OCI-LY1 (cell line): Measurements from ENCODE around the gene CD244.
A peak's percentile ranks its signal among the peaks of the same experiment; 100 is the strongest.
"Not testable (repeated sequence)": the region's sequence is repeated elsewhere in the genome, so short reads cannot be mapped to it uniquely, and the experiment has no call there.

ENCODE experiments used
- H2AFZ ChIP-seq: fragments of 200-600 bp; sonication (generic), shearing (Covaris generic); 2 replicates; pipeline ENCODE4 v1.6.0; 2014; ENCODE audit warnings: antibody characterized with exemption, mild to moderate bottlenecking, low read length
- H3F3A ChIP-seq: fragments of 200-600 bp; sonication (generic), shearing (Covaris generic); 2 replicates; pipeline ENCODE4 v1.6.0; 2014; ENCODE audit warnings: mild to moderate bottlenecking, antibody characterized with exemption, low read length, moderate library complexity; ENCODE audit not compliant: insufficient read depth
- H3K27ac ChIP-seq: fragments of 200-600 bp; sonication (generic); 2 replicates; pipeline ENCODE4 v1.5.1; 2014; ENCODE audit warnings: low read length, mixed run types, mild to moderate bottlenecking, low read depth; ENCODE audit not compliant: poor library complexity, severe bottlenecking
- H3K27me3 ChIP-seq: fragments of 200-600 bp; sonication (generic); 2 replicates; pipeline ENCODE4 v1.6.0; 2014; ENCODE audit warnings: antibody characterized with exemption, mild to moderate bottlenecking, low read length, moderate library complexity; ENCODE audit not compliant: insufficient read depth
- H3K36me3 ChIP-seq: fragments of 200-600 bp; sonication (generic); 2 replicates; pipeline ENCODE4 v1.6.1; 2014; ENCODE audit warnings: mild to moderate bottlenecking, antibody characterized with exemption, low read length, moderate library complexity, mixed read lengths; ENCODE audit not compliant: insufficient read depth
- H3K4me1 ChIP-seq: fragments of 200-600 bp; sonication (generic); 2 replicates; pipeline ENCODE4 v1.5.1; 2014; ENCODE audit warnings: mild to moderate bottlenecking, low read length, moderate library complexity; ENCODE audit not compliant: insufficient read depth, severe bottlenecking
- H3K4me2 ChIP-seq: fragments of 200-600 bp; sonication (generic), shearing (Covaris generic); 2 replicates; pipeline ENCODE4 v1.6.1; 2014; ENCODE audit warnings: low read length
- H3K4me3 ChIP-seq: fragments of 200-600 bp; sonication (generic); 2 replicates; pipeline ENCODE4 v1.5.1; 2014; ENCODE audit warnings: low read length, low read depth, mild to moderate bottlenecking, mixed read lengths; ENCODE audit not compliant: poor library complexity, severe bottlenecking
- H3K79me2 ChIP-seq: fragments of 200-600 bp; shearing (Covaris generic); 2 replicates; pipeline ENCODE4 v1.6.1; 2016; ENCODE audit warnings: mixed run types, low read length, mixed read lengths; ENCODE audit not compliant: insufficient read depth
- H3K9ac ChIP-seq: fragments of 200-600 bp; sonication (generic), shearing (Covaris generic); 2 replicates; pipeline ENCODE4 v1.6.1; 2014; ENCODE audit warnings: mild to moderate bottlenecking, low read length, mixed read lengths
- H3K9me2 ChIP-seq: fragments of 200-600 bp; sonication (generic), shearing (Covaris generic); 2 replicates; pipeline ENCODE4 v1.6.1; 2014; ENCODE audit warnings: low read depth, mild to moderate bottlenecking, low read length, mixed read lengths
- H3K9me3 ChIP-seq: fragments of 200-600 bp; shearing (Covaris generic); 2 replicates; pipeline ENCODE4 v1.6.1; 2014; ENCODE audit warnings: low read length, mixed read lengths
- H4K20me1 ChIP-seq: fragments of 200-600 bp; sonication (generic), shearing (Covaris generic); 2 replicates; pipeline ENCODE4 v1.6.0; 2016; ENCODE audit warnings: mild to moderate bottlenecking, low read length; ENCODE audit not compliant: insufficient read depth
- CTCF ChIP-seq: fragments of 200-600 bp; sonication (generic), shearing (Covaris generic); IDR thresholded peaks from 2 replicates; pipeline ENCODE4 v1.5.1; 2017; ENCODE audit warnings: mild to moderate bottlenecking, antibody characterized with exemption, low read length, moderate library complexity, mixed read lengths
- EZH2 ChIP-seq: fragments of 200-600 bp; sonication (generic), shearing (Covaris generic); IDR thresholded peaks from 2 replicates; pipeline ENCODE4 v1.8.0; 2017; ENCODE audit warnings: borderline replicate concordance, mixed run types, mild to moderate bottlenecking, antibody characterized with exemption, low read length, moderate library complexity, mixed read lengths

The CD244 gene

DNA sequence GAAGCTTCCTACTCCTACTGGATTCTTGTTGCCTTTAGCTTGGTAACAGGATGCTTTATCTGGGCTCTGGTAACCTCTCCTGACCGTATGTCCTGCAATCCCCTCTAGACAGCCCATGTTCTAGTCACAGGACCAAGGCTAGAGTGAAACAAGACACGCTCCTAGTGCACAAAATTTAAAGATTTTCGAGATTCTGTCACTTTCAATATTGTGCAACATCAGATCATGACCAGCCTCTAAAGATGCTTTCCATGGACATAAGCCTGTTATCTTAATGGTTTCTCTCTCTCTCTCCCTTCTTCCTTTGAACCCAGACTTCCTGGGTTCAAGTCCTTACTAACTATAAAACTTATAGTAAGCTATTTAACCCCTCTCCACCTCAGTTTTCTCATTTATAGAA is 68.3 kb downstream of the CD244 start:
- Histone ChIP-seq H3K27ac (no peak overlapping the region), H3K36me3 (no peaks in the 10 kb centered on the region), H4K20me1 (no peaks in the 10 kb centered on the region), H3K9me3 (no peaks in the 10 kb centered on the region), H2AFZ (no peak overlapping the region), H3K9me2 (no peaks in the 10 kb centered on the region), H3K4me1 (peaks cover 57% of the 10 kb centered on the region), H3F3A (peaks cover 8% of the 10 kb centered on the region; the same call in 1 of the 2 replicates), H3K79me2 (no peaks in the 10 kb centered on the region), H3K9ac (no peak overlapping the region), H3K4me2 (no peak overlapping the region), H3K4me3 (no peak overlapping the region), H3K27me3 (no peaks in the 10 kb centered on the region)
- TF ChIP-seq CTCF (no peak), EZH2 (no peak)

DNA sequence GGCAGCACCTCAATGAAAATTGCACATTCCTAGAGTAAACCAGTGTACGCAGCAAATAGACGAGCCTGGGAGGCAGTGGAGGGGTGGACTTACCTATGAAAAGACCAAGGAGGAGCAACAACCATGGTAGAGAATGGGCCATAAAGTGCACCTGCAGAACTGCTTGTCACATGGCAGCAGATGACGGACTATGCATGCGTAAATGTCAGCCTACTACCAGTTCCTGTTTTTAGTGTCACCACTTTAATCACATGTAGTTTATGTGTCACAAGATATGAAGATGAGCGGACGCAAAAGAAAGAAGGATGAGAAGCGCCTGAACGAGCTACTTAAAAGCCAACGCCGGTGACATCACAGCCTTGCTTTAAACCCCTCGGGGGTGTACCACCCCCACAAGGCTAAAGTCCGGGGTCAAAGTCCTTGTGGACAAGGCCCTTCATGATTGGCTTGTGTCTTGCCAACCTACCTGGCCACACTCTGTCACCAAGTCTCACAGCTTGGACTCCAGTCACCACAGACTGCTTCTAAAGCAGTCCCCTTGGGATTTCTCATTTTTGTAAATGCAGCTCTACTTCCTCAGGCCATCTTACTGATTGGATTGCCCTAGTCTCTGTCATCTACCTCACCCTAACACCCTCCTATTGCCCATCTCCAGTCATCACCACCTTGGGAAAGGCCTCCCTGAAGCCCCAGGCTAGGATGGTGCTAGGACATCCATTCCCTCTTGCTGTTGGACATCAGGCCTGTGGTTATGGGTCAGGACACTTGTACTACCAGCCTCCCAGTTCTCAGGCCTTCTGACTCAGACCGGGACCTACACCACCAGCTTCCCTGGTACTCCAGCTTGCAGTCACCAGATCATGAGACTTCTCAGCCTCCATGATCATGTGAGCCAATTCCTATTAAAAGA is 72.7 kb downstream of the CD244 start:
- H3K9me3 ChIP-seq = no peaks in the 10 kb centered on the region
- no peaks in the 10 kb centered on the region for H3K36me3 ChIP-seq
- H3K4me1 ChIP-seq = peaks cover 21% of the 10 kb centered on the region
- peak overlapping the region; percentile 55 for H3K4me2 ChIP-seq
- TF ChIP-seq CTCF (no peak), EZH2 (no peak)
- H3K27me3 ChIP-seq = no peaks in the 10 kb centered on the region
- H3K79me2 ChIP-seq = no peaks in the 10 kb centered on the region
- peak overlapping the region; percentile 51 for H3K9ac ChIP-seq
- peak overlapping the region; percentile 45 for H3K4me3 ChIP-seq
- peak overlapping the region; percentile 88 for H3K27ac ChIP-seq
- H3F3A ChIP-seq = peaks cover 8% of the 10 kb centered on the region; the same call in 1 of the 2 replicates
- H2AFZ ChIP-seq = peak overlapping the region; percentile 44
- H3K9me2 ChIP-seq = no peaks in the 10 kb centered on the region
- no peaks in the 10 kb centered on the region for H4K20me1 ChIP-seq

DNA sequence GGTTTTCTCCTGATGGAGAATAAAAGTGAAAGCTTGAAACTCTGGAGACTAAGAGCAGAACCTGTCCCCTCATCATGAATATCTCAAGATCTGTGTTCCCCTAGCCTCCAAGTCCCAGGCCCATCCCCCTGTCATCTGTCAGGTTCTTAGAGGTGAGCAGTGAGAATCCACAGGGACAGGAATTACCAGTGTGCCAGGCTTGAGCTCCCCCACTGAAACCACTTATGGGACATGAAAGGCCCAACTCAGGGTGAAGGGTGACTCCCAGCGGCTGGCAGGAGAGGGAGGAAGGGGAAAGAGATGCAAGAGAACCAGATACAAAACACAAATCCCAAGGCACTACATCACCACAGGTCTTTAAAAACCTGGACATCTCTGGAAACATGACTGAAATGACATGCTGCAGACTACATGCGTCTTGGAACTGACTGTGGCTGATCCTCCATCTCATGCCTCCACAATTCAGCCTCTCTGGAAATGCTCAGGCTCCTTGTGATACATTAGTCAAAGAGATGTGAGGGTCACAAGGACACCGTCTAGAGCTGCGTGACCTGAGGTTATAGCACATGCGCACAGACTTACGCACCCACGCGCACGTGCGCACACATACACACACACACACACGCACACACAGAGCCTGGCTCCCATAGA is 73.5 kb downstream of the CD244 start:
- H3K36me3 ChIP-seq = no peaks in the 10 kb centered on the region
- H3K27ac ChIP-seq = peak overlapping the region; percentile 88
- H3K9ac ChIP-seq = peak overlapping the region; percentile 51
- H3K9me3 ChIP-seq = no peaks in the 10 kb centered on the region
- TF ChIP-seq CTCF (no peak), EZH2 (no peak)
- no peaks in the 10 kb centered on the region for H3K9me2 ChIP-seq
- H3K79me2 ChIP-seq = no peaks in the 10 kb centered on the region
- H3F3A ChIP-seq = peaks cover 8% of the 10 kb centered on the region; the same call in 1 of the 2 replicates
- no peaks in the 10 kb centered on the region for H3K27me3 ChIP-seq
- H3K4me1 ChIP-seq = peaks cover 21% of the 10 kb centered on the region
- H2AFZ ChIP-seq = peak overlapping the region; percentile 7; the same call in 1 of the 2 replicates
- H3K4me3 ChIP-seq = peak overlapping the region; percentile 45
- no peaks in the 10 kb centered on the region for H4K20me1 ChIP-seq
- peak overlapping the region; percentile 55 for H3K4me2 ChIP-seq

DNA sequence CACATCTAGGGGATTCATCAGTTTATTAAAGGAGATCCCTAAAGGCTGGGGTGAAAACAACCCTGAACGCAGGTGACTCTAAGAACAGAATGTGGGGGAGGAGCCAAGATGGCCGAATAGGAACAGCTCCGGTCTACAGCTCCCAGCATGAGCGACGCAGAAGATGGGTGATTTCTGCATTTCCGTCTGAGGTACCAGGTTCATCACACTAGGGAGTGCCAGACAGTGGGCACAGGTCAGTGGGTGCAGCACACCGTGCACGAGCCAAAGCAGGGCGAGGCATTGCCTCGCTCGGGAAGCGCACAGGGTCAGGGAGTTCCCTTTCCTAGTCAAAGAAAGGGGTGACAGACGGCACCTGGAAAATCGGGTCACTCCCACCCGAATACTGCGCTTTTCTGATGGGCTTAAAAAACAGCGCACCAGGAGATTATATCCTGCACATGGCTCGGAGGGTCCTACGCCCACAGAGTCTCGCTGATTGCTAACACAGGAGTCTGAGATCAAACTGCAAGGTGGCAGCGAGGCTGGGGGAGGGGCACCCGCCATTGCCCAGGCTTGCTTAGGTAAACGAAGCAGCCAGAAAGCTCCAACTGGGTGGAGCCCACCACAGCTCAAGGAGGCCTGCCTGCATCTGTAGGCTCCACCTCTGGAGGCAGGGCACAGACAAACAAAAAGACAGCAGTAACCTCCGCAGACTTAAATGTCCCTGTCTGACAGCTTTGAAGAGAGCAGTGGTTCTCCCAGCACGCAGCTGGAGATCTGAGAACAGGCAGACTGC is 79.5 kb downstream of the CD244 start:
- peak overlapping the region; percentile 69 for H3K27ac ChIP-seq

More for the DNA sequence above, 79.5 kb downstream of the CD244 start:
- H3K9ac ChIP-seq, H2AFZ ChIP-seq, H3K9me3 ChIP-seq, H4K20me1 ChIP-seq, H3K9me2 ChIP-seq, H3K4me3 ChIP-seq, H3K36me3 ChIP-seq, H3K27me3 ChIP-seq, H3K79me2 ChIP-seq, H3F3A ChIP-seq: not testable (repeated sequence)
- Histone ChIP-seq H3K4me2 (peak overlapping the region; percentile 58; the same call in 1 of the 2 replicates), H3K4me1 (peaks cover 29% of the 10 kb centered on the region)
